Type B pancreatic cell (in vitro differentiated cells): ENCODE measurements around the gene FLOT1. TPM values are rescaled to one million over a fixed set of nuclear protein-coding genes. Genes with fewer than 3 reads are reported as not detected.

ENCODE experiments used
- DNase-seq: peaks from one replicate; pipeline ENCODE4 v3.0.0; 2021; ENCODE audit warnings: mixed read lengths; ENCODE audit not compliant: unreplicated experiment; ENCODE audit errors: extremely low spot score
- H3K27ac Mint-ChIP-seq: 2 replicates; pipeline ENCODE4 v1.8.0; 2021; ENCODE audit warnings: mild to moderate bottlenecking, mixed read lengths
- H3K27me3 Mint-ChIP-seq: 2 replicates; pipeline ENCODE4 v1.8.0; 2021; ENCODE audit warnings: mixed read lengths
- H3K36me3 Mint-ChIP-seq: 2 replicates; pipeline ENCODE4 v1.8.0; 2021; ENCODE audit warnings: mixed read lengths
- H3K4me1 Mint-ChIP-seq: one replicate; pipeline ENCODE4 v1.8.0; 2021; ENCODE audit warnings: mixed read lengths; ENCODE audit not compliant: unreplicated experiment
- H3K4me3 Mint-ChIP-seq: 2 replicates; pipeline ENCODE4 v1.8.0; 2021; ENCODE audit warnings: mild to moderate bottlenecking, mixed read lengths
- H3K9me3 Mint-ChIP-seq: 2 replicates; pipeline ENCODE4 v1.8.0; 2021; ENCODE audit warnings: mixed read lengths
- total RNA-seq: library from RNA; stranded (reverse); gene quantifications from 2 replicates; pipeline ENCODE4 v1.2.1, GENCODE V29; 2021; ENCODE audit warnings: low replicate concordance
- TF ChIP-seq, protein P1 (sequence below): fragments of 200-600 bp; sonication (generic); conservative IDR thresholded peaks from 2 replicates; pipeline ENCODE4 v1.5.0; 2021; ENCODE audit warnings: antibody characterized with exemption, mild to moderate bottlenecking

FLOT1 gene
- total RNA-seq, 1 donor from 2014 or later, result 94.8 TPM

DNA sequence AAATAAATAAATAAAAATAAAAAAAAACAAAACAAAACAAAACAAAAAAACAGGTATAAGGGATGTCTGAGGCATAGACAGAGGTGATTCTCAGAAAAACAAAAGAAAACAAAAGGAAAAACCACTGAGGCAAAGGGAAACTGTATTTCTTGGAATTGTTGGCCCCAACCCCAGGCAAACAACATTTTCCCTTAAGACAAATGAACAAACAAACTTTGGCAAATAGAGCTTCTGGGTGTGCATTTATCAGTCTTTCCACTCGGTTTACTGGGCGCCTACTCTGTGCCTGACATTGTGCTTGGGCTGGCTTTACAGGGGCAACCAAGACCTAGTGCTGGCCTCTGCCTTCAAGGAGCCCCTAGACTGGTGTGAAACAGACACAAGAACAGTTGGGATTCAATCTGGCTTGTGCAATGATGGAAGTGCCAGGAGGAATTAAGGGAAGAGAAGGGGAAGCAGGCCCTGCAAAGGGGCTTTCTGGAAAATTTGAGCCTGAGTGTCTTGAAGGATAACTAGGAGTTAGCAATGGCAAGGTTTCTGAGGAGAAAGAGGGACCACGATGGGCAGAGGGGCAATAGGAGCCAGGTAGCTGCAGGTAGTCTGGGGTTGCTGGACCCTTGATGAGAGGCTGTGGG lies 35.6 kb upstream of the FLOT1 start:
- Mint-ChIP-seq H3K27ac (peak overlapping the region; percentile 24), H3K4me3 (peak overlapping the region; percentile 16), H3K27me3 (no peaks in the 10 kb centered on the region), H3K4me1 (peaks cover 53% of the 10 kb centered on the region), H3K9me3 (peaks cover 5% of the 10 kb centered on the region), H3K36me3 (no peaks in the 10 kb centered on the region)
- TF ChIP-seq, protein P1, sequence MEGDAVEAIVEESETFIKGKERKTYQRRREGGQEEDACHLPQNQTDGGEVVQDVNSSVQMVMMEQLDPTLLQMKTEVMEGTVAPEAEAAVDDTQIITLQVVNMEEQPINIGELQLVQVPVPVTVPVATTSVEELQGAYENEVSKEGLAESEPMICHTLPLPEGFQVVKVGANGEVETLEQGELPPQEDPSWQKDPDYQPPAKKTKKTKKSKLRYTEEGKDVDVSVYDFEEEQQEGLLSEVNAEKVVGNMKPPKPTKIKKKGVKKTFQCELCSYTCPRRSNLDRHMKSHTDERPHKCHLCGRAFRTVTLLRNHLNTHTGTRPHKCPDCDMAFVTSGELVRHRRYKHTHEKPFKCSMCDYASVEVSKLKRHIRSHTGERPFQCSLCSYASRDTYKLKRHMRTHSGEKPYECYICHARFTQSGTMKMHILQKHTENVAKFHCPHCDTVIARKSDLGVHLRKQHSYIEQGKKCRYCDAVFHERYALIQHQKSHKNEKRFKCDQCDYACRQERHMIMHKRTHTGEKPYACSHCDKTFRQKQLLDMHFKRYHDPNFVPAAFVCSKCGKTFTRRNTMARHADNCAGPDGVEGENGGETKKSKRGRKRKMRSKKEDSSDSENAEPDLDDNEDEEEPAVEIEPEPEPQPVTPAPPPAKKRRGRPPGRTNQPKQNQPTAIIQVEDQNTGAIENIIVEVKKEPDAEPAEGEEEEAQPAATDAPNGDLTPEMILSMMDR, result no peak
- DNase-seq, result no peak

DNA sequence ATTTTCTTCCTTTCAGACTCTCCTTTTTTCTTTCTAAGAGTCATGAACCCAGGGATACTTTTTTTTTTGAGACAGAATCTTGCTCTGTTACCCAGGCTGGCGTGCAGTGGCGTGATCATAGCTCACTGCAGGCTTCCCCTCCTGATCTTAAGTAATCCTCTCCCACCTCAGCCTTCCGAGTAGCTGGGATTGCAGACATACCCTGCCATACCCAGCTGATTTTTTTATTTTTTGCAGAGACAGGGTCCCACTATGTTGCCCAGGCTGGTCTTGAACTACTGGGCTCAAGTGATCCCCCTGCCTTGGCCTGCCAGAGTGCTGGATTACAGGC lies 34.6 kb upstream of the FLOT1 start:
- Mint-ChIP-seq H3K27ac (no peak overlapping the region), H3K4me1 (peaks cover 54% of the 10 kb centered on the region), H3K4me3 (no peak overlapping the region), H3K36me3 (no peaks in the 10 kb centered on the region), H3K27me3 (no peaks in the 10 kb centered on the region), H3K9me3 (peaks cover 5% of the 10 kb centered on the region)
- TF ChIP-seq, protein P1, result no peak
- no peak for DNase-seq

DNA sequence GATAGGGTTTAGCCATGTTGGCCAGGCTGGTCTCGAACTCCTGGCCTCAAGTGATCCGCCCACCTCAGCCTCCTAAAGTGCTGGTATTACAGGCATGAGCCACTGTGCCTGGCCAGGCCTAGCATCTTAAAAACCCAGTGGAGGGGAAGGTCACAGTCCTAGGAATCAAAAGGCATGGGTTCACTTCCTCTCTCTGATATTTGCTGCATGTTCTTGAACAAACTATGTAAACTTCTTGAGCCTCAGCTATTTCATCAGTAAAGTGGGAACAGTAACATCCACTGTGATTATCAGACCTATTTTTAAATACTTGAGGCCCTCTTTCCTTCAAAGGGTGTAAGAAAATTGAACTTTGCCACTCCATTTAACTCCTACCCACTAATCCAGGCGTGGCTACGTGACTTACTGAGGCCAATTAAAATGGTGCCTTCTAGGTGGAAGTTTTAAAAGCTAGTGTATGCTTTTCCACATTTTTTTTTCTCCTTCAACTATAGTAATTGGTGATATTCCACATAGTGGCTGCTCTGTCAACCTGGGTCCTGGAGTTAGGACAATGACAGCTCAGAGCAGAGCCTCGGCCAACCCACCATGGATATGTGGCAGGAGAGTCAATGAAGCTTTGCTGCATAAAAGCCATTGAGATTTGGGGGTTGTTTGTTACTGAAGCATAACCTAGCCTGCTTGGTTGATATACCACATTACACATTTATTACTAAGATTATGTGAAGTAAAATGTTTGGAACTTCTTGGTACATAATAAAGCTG lies 34.1 kb upstream of the FLOT1 start:
- Mint-ChIP-seq H3K36me3 (no peaks in the 10 kb centered on the region), H3K4me3 (no peak overlapping the region), H3K9me3 (peaks cover under 1% of the 10 kb centered on the region), H3K27me3 (no peaks in the 10 kb centered on the region), H3K4me1 (peaks cover 49% of the 10 kb centered on the region), H3K27ac (no peak overlapping the region)
- TF ChIP-seq, protein P1, result no peak
- no peak for DNase-seq

DNA sequence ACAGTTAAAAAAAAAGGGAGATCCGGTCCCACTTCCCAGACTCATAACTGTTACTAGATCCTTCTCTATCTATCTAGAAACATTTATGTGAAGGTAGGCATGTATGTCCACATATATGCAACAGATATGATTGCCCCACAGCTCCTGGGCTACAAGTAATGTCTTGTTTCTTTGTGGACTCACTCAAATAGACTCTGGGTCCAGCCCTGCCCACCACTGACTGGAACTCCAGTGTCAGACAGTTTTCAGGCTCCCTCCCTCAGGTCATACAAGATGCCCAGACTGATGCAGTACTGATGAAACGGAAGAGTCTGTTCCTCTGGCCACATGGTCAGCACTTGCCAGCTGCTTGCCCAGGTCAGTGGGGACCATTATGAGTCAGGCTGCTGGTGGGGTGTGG lies 32.6 kb upstream of the FLOT1 start:
- Mint-ChIP-seq H3K9me3 (no peaks in the 10 kb centered on the region), H3K4me3 (no peak overlapping the region), H3K4me1 (peaks cover 40% of the 10 kb centered on the region), H3K36me3 (no peaks in the 10 kb centered on the region), H3K27ac (no peak overlapping the region), H3K27me3 (no peaks in the 10 kb centered on the region)
- TF ChIP-seq, protein P1, result no peak
- no peak for DNase-seq

DNA sequence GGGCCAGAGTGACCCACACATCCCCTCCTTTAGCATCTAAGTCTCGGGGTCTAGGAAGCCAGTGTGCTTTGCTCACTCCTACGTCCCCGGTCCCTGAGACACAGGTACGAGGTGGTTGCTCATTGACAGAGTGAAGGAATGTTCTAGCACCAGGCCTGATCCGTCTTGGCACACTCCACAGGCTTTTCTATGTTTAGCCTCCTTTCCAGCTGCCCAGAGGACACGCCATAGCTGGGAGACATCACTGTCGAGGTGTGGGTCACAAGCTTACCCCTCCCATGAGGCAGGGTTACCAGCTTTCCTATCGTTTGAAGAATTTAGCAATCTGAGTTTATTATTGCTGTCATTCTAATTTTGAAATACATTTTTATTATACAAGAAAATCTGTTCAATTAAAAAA lies 32.2 kb upstream of the FLOT1 start:
- H3K4me3 Mint-ChIP-seq, result no peak overlapping the region
- no peak overlapping the region for H3K27ac Mint-ChIP-seq
- H3K36me3 Mint-ChIP-seq, result no peaks in the 10 kb centered on the region
- H3K9me3 Mint-ChIP-seq, result no peaks in the 10 kb centered on the region
- TF ChIP-seq, protein P1, result no peak
- H3K27me3 Mint-ChIP-seq, result no peaks in the 10 kb centered on the region
- peaks cover 40% of the 10 kb centered on the region for H3K4me1 Mint-ChIP-seq
- no peak for DNase-seq
